B cell (primary cell): ENCODE data around the gene UNC13D. TPM values are rescaled to one million over a fixed set of nuclear protein-coding genes. Genes with fewer than 3 reads are reported as not detected.

Experiments
- ATAC-seq: fragments of 200-7000 bp; cut with Tn5 transposase; one replicate; pipeline ENCODE4 v1.10.0; 2021; ENCODE audit warnings: low read depth, mild to moderate bottlenecking, moderate number of reproducible peaks, moderate library complexity
- CTCF ChIA-PET: fragments of 350-600 bp; sonication (Branson Sonifier 250); formaldehyde crosslinking; loops from one replicate; lab custom pipeline; 2021; ENCODE audit warnings: antibody characterized with exemption, inconsistent platforms; lab: Charles Lee
- POLR2A ChIA-PET: fragments of 350-600 bp; sonication (Branson Sonifier 250); formaldehyde crosslinking; loops from one replicate; lab custom pipeline; 2021; ENCODE audit warnings: antibody characterized with exemption; lab: Charles Lee
- DNase-seq: peaks from one replicate; pipeline ENCODE4 v3.0.0; 2013
- H2AFZ ChIP-seq: 2 replicates; pipeline ENCODE4 v1.6.1; 2012; ENCODE audit warnings: mild to moderate bottlenecking, low read depth, low read length; ENCODE audit not compliant: insufficient read depth, poor library complexity, severe bottlenecking
- H3K27ac ChIP-seq, 2 donors: 1 replicate in 1 of 2; 2 replicates in 1 of 2; pipeline ENCODE4 v1.5.1; 2012 to 2013; ENCODE audit warnings: low read length in 2 of 2, mild to moderate bottlenecking in 2 of 2, moderate library complexity in 1 of 2
- H3K27me3 ChIP-seq, 4 experiments: fragments of 200-600 bp in 1 of 4; sonication (generic) in 1 of 4; replicated peaks in 1 of 4; 1 replicate in 2 of 4; 2 replicates in 2 of 4; pipeline versions ENCODE4 v1.6.1 to v1.7.0; 2013 to 2016; ENCODE audit warnings: low read length in 3 of 4, mild to moderate bottlenecking in 2 of 4, mixed read lengths in 1 of 4, moderate library complexity in 1 of 4; ENCODE audit not compliant: insufficient read depth in 4 of 4, control insufficient read depth in 3 of 4; ENCODE audit errors: control extremely low read depth in 1 of 4
- H3K36me3 ChIP-seq, 2 experiments: replicated peaks in 1 of 2; 1 replicate in 1 of 2; 2 replicates in 1 of 2; pipeline versions ENCODE4 v1.6.1 to v1.7.1; 2013; ENCODE audit warnings: low read length in 1 of 2; ENCODE audit not compliant: insufficient read depth in 2 of 2, control insufficient read depth in 1 of 2; ENCODE audit errors: control extremely low read depth in 1 of 2, extremely low read depth in 1 of 2
- H3K4me1 ChIP-seq, 2 donors: fragments of 200-600 bp in 1 of 2; sonication (generic) in 1 of 2; 1 replicate in 1 of 2; 2 replicates in 1 of 2; pipeline versions ENCODE4 v1.5.1 to v1.6.1; 2013 to 2017; ENCODE audit warnings: low read length in 2 of 2; ENCODE audit not compliant: control insufficient read depth in 2 of 2, insufficient read depth in 2 of 2
- H3K4me2 ChIP-seq: replicated peaks from 2 replicates; pipeline ENCODE3; 2012; ENCODE audit warnings: mild to moderate bottlenecking, low read depth, low read length; ENCODE audit not compliant: poor library complexity, severe bottlenecking
- H3K4me3 ChIP-seq, 5 experiments: fragments of 200-600 bp in 1 of 5; sonication (generic) in 1 of 5; 1 replicate in 3 of 5; 2 replicates in 2 of 5; pipeline versions ENCODE4 v1.5.1 to v1.7.0; 2011 to 2016; ENCODE audit warnings: low read length in 4 of 5, mild to moderate bottlenecking in 4 of 5, low read depth in 2 of 5, control low read depth in 1 of 5, moderate library complexity in 1 of 5; ENCODE audit not compliant: insufficient read depth in 1 of 5; ENCODE audit errors: control extremely low read depth in 1 of 5, extremely low read depth in 1 of 5
- H3K79me2 ChIP-seq: fragments of 200-600 bp; sonication (generic); one replicate; pipeline ENCODE4 v1.6.0; 2016; ENCODE audit warnings: low read length; ENCODE audit not compliant: control insufficient read depth, insufficient read depth
- H3K9ac ChIP-seq: fragments of 200-600 bp; sonication (generic); 2 replicates; pipeline ENCODE4 v1.6.1; 2017; ENCODE audit warnings: mild to moderate bottlenecking, low read length, moderate library complexity
- H3K9me3 ChIP-seq, 3 donors: one replicate each; pipeline versions ENCODE4 v1.6.1 to v1.7.1; 2013; ENCODE audit warnings: low read length in 2 of 3; ENCODE audit not compliant: control insufficient read depth in 2 of 3, insufficient read depth in 1 of 3; ENCODE audit errors: control extremely low read depth in 1 of 3
- H4K20me1 ChIP-seq: 2 replicates; pipeline ENCODE4 v1.6.0; 2012; ENCODE audit warnings: mild to moderate bottlenecking, low read length; ENCODE audit not compliant: insufficient read depth, control insufficient read depth, poor library complexity, severe bottlenecking
- H3K27ac Mint-ChIP-seq: one replicate; pipeline ENCODE4 v1.8.0; 2021; ENCODE audit warnings: mixed read lengths
- H3K27me3 Mint-ChIP-seq: one replicate; pipeline ENCODE4 v1.8.0; 2021; ENCODE audit warnings: mixed read lengths
- H3K4me1 Mint-ChIP-seq: one replicate; pipeline ENCODE4 v1.8.0; 2021; ENCODE audit warnings: mixed read lengths
- H3K4me3 Mint-ChIP-seq: one replicate; pipeline ENCODE4 v1.8.0; 2021; ENCODE audit warnings: mixed read lengths
- H3K9me3 Mint-ChIP-seq: one replicate; pipeline ENCODE4 v1.8.0; 2022; ENCODE audit warnings: mixed read lengths; ENCODE audit not compliant: insufficient read depth
- CTCF ChIP-seq: fragments of 200-600 bp; IDR thresholded peaks from one replicate; pipeline ENCODE4 v1.8.0; 2022; ENCODE audit warnings: antibody characterized with exemption, mild to moderate bottlenecking
- EZH2 ChIP-seq: IDR thresholded peaks from 2 replicates; pipeline ENCODE4 v1.6.1; 2012; ENCODE audit warnings: borderline replicate concordance, low read depth, mild to moderate bottlenecking, moderate library complexity, low read length; ENCODE audit not compliant: insufficient read depth, poor library complexity, severe bottlenecking
- WGBS: methylation state at CpG from one replicate; pipeline ENCODE4 v1.1.5; 2013; ENCODE audit warnings: missing lambda C conversion rate; ENCODE audit not compliant: insufficient coverage; 5-methylcytosine and 5-hydroxymethylcytosine counted together
- intact Hi-C: fragments of 100-400 bp; cut with micrococcal nuclease; formaldehyde crosslinking; loops from one replicate; pipeline ENCODE4 v1.10.0; 2022
- polyA plus RNA-seq: library from polyadenylated mRNA; depleted of rRNA; stranded (reverse); fragments of >200 nt; gene quantifications from 2 replicates; pipeline ENCODE4 v1.2.3, GENCODE V29; 2012
- total RNA-seq, 2 donors: library from RNA; stranded (reverse); fragments of 120-200 nt in 1 of 2; gene quantifications; 1 replicate in 1 of 2; 2 replicates in 1 of 2; pipeline versions ENCODE4 v1.2.3 to v1.2.4, GENCODE V29; 2013 to 2022

UNC13D gene
- total and polyA plus RNA-seq, 2 donors (not counting 1 experiment from before 2014, with no cell fraction given), result 101 to 107 TPM

- Histone ChIP-seq H2AFZ (no peak overlapping the region), H3K4me2 (no peak overlapping the region), H3K9ac (no peak overlapping the region), H3K4me1 (peaks cover 30 to 44% of the 10 kb centered on the region in 2 donors), H3K9me3 (no peaks in the 10 kb centered on the region), H3K4me3 (no peak overlapping the region), H3K36me3 (no peaks in the 10 kb centered on the region), H3K27me3 (peaks cover 0 to 7% (median 1%) of the 10 kb centered on the region in 4 experiments), H3K27ac (no peak overlapping the region), H3K79me2 (no peaks in the 10 kb centered on the region), H4K20me1 (no peaks in the 10 kb centered on the region)
- Mint-ChIP-seq H3K27me3 (no peaks in the 10 kb centered on the region), H3K9me3 (no peaks in the 10 kb centered on the region), H3K4me3 (no peak overlapping the region), H3K4me1 (peaks cover 31% of the 10 kb centered on the region), H3K27ac (no peak overlapping the region)
- 96% methylated on average over 33 of the region's 38 CpGs for WGBS
- CTCF ChIA-PET, result interaction anchor here (1.6 to 5.6 kb wide), 4 partner anchors 15 to 29 kb away, joined by 10 to 52 read pairs (median 24); partner anchors contain the start of genes TRIM65 and WBP2
- TF ChIP-seq EZH2 (no peak), CTCF (no peak)
- POLR2A ChIA-PET, result interaction anchor here (0.6 to 2.0 kb wide), 5 partner anchors 10 to 96 kb away, joined by 3 to 12 read pairs (median 5); partner anchors contain the start of gene TRIM65
- no peak for ATAC-seq
- intact Hi-C loops, result loop anchor here (5.0 kb wide), 1 partner anchor 32 kb away; the partner anchor contains the start of gene UNC13D
- DNase-seq, result no peak
Measured at GRCh38 chr17:75874323-75875181, 30.3 kb upstream of the UNC13D start.
